Subcutaneous adipose tissue (tissue), 4 donors: ENCODE results near the gene RAP1GAP2. TPM values are rescaled to one million over a fixed set of nuclear protein-coding genes. Genes with fewer than 3 reads are reported as not detected.

ENCODE experiments used
- CTCF ChIP-seq: fragments of 450-650 bp; IDR thresholded peaks from one replicate; pipeline ENCODE4 v1.5.1; 2016; ENCODE audit warnings: low read depth, mild to moderate bottlenecking, control low read depth, antibody characterized with exemption, moderate library complexity
- total RNA-seq, 4 donors: library from RNA; depleted of rRNA; stranded (reverse); fragments of >200 nt; gene quantifications; one replicate each; pipeline ENCODE4 v1.1.0, GENCODE V29; 2016

RAP1GAP2 gene
- total RNA-seq, 4 donors from 2014 or later, result 1.9 to 6.1 (median 3.4) TPM

DNA sequence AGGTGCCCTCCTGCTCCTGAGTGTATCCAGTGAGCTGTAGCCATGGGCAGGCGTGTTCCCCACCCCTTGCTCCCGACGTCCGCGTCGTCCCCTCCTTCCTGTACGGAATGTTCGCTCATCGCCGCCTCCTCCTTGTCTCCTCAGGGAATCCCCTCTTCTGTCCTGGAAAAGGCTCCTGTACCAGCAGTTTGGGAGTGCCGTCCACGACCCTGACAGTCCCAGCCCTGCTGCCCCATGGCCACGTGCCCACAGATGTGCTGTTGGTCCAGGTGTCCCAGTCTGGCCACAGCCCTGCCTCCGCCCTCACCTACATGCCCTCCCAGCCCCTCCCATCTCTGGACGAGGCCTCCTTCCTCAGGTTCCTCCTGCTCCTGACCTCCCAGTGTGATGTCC, 237.0 kb downstream of the RAP1GAP2 start:
- no peak for TF ChIP-seq CTCF

GRCh38 chr17:3033741-3034577, 237.7 kb downstream of the RAP1GAP2 start:
- TF ChIP-seq CTCF, result no peak

DNA sequence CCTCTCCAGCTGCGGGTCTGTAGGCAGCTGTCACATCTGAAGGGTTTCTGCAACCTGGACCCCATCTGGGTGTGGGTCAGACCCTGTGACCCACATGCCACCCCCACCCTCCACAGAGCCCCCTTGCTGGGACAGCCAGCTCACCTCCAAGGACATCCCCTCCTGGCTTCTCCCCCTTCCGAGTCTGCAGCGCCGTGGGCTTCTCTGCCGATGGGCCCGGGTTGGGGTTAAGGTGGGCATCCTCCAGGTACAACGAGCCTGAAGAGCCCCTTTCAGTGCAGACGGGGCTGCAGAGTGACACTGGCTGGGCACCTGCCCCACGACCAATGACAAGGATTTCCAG, 238.3 kb downstream of the RAP1GAP2 start:
- no peak for TF ChIP-seq CTCF

DNA sequence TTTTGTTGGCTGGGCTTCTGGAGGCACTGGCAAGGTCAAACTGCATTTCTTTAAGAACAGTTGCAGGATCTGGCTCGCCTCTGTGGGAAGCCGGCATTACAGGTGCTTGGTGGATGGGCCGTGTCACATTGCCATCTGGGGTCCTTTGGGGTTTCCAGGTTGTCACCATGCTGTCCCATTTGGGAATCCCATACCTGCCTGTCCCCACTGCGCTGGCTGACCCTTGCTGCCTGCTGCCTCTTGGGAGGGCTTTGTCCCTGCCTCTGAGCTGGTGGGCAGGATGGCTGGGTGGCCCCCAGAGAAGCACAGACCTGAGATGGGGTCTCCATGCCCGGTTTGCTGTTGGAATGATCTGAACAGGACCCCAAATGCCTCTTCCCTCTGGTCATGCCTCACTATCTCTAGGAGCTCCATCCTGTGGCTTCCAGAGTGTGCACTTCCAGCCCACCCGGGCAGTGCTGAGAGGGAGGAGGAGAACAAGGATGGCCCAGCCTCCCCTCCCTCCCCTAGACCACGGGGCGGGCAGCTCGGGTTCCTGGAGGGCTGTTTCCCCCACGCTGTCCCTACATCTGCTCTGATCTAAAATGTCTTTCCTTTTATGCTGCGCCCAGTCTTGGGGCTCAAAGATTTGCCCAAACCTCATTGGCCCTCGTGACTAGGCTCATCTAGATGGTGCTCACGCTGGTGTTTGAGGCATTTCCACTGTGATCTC, 239.2 kb downstream of the RAP1GAP2 start:
- no peak for TF ChIP-seq CTCF

- no peak for TF ChIP-seq CTCF
Observed at GRCh38 chr17:3035968-3036280, 239.7 kb downstream of the RAP1GAP2 start.

DNA sequence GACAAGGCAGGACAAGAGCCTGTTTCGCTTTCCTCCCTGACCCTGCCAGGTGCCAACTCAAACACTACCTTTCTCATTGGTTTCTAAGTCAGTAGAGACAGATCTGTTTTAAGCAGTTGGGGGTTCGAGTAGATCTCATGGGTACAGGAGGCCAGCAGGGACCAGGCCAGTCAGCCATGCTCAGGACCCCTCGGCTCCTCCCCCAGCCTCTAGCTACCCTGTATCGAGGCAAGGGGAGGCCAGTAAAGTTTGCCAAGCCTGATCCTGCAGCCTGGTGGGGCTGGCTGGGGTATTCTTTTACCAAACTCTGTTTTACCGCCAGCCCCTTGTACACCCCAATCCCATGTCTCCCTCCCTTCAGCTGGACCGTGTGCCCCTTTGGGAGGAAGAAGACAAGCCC, 240.6 kb downstream of the RAP1GAP2 start:
- TF ChIP-seq CTCF, result no peak

DNA sequence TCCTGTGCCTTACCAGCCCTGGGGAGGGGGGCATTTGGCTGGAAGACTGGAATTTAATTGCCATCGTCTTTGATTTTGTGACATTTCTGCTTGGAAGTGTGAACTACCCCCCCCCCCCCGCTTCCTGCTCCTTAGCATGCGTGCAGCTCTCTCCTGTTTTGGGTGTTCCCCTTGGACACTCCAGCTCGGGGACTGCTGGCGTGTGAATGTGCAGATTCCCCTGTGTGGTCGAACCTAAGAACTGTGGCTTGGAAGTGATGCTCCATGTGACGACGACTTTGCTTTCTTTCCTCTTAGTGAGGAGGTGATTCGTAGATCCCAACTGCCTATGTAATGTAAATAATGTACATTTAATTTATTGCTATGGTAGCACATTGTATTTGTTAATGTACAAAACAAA, 241.0 kb downstream of the RAP1GAP2 start:
- no peak for TF ChIP-seq CTCF
